ENCODE data around the gene ZNF195.
"Not testable (repeated sequence)": the region's sequence is repeated elsewhere in the genome, so short reads cannot be mapped to it uniquely, and the experiment has no call there.

Gene ZNF195

GRCh38 chr11:3378426-3379423, at the start of gene ZNF195:
Gene ZNF195 (minus strand): TSS chr11:3379146. CDS start chr11:3379040, 106 bp downstream.
- TF ChIP-seq CTCF (conservative IDR thresholded peaks at IDR 0.05; ENCODE audit: low read length) = no peak
- H3K4me3 ChIP-seq (ENCODE audit: low read length) = peak within 1 kb of the TSS; percentile 93
- DNase-seq (ENCODE audit: low read depth) = peak; percentile 91

GRCh38 chr11:3428076-3428475, 49.1 kb upstream of the ZNF195 start:
- not testable (repeated sequence) for H3K4me3 ChIP-seq (ENCODE audit: low read length); DNase-seq (ENCODE audit: low read depth)

GRCh38 chr11:3426541-3426940, 47.6 kb upstream of the ZNF195 start:
- DNase-seq (ENCODE audit: low read depth); H3K4me3 ChIP-seq (ENCODE audit: low read length): not testable (repeated sequence)

GRCh38 chr11:3423928-3424327, 45.0 kb upstream of the ZNF195 start:
- not testable (repeated sequence) for DNase-seq (ENCODE audit: low read depth); H3K4me3 ChIP-seq (ENCODE audit: low read length)

GRCh38 chr11:3423138-3423731, 44.3 kb upstream of the ZNF195 start:
- not testable (repeated sequence) for DNase-seq (ENCODE audit: low read depth)
- H3K4me3 ChIP-seq (ENCODE audit: low read length) = peak overlapping the region; percentile 64

- H3K4me3 ChIP-seq (ENCODE audit: low read length) = peak overlapping the region; percentile 66
- DNase-seq (ENCODE audit: low read depth) = peak; percentile 97
Observed at GRCh38 chr11:3422380-3423137, 43.6 kb upstream of the ZNF195 start.

GRCh38 chr11:3421608-3422379, 42.8 kb upstream of the ZNF195 start:
- peak; percentile 53 for DNase-seq (ENCODE audit: low read depth)
- H3K4me3 ChIP-seq (ENCODE audit: low read length) = peak overlapping the region; percentile 66

- peak; percentile 6 for DNase-seq (ENCODE audit: low read depth)
- H3K4me3 ChIP-seq (ENCODE audit: low read length) = not testable (repeated sequence)
Observed at GRCh38 chr11:3420281-3421042, 41.5 kb upstream of the ZNF195 start.

- DNase-seq (ENCODE audit: low read depth); H3K4me3 ChIP-seq (ENCODE audit: low read length): not testable (repeated sequence)
Observed at GRCh38 chr11:3419496-3419895, 40.5 kb upstream of the ZNF195 start.

GRCh38 chr11:3417047-3417446, 38.1 kb upstream of the ZNF195 start:
- TF ChIP-seq CTCF (conservative IDR thresholded peaks at IDR 0.05; ENCODE audit: low read length) = peak; percentile 45
- not testable (repeated sequence) for H3K4me3 ChIP-seq (ENCODE audit: low read length)
- peak; percentile 61 for DNase-seq (ENCODE audit: low read depth)

GRCh38 chr11:3415301-3415700, 36.4 kb upstream of the ZNF195 start:
- peak; percentile 24 for DNase-seq (ENCODE audit: low read depth)
- not testable (repeated sequence) for H3K4me3 ChIP-seq (ENCODE audit: low read length)

- H3K4me3 ChIP-seq (ENCODE audit: low read length); DNase-seq (ENCODE audit: low read depth): not testable (repeated sequence)
Observed at GRCh38 chr11:3413666-3414065, 34.7 kb upstream of the ZNF195 start.

Measured in AG10803 (cell line).